Measurements from ENCODE around the gene MAPK8IP1.

DNA sequence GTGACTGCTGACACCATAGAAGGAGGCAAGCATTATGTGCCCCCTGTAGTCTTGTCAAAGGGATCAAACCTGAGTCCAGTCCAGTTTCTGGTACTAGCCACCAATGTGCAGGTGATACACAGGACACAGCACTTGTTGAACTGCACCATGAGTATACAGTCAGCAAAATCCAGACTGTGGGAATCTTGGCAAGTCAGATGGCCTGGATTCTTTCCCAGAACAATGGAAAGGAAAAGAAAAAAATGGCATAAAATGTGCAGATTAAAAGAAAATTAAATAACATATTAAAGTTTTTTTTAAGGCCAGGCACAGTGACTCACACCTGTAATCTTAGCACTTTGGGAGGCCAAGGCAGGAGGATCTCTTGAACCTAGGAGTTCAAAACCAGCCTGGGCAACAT lies 21.4 kb upstream of the MAPK8IP1 start:
- TF ChIP-seq POLR2AphosphoS5 (IDR thresholded peaks at IDR 0.05; ENCODE audit: low read depth) (no peak), ZNF331 (CRISPR knock-in tag; IDR thresholded peaks at IDR 0.05; ENCODE audit: low read depth) (no peak), EZH2 (IDR thresholded peaks at IDR 0.05; ENCODE audit: low read depth, unreplicated experiment) (no peak), CREB1 (CRISPR knock-in tag; IDR thresholded peaks at IDR 0.05; ENCODE audit: low read depth) (no peak), EZH2phosphoT487 (IDR thresholded peaks at IDR 0.05; ENCODE audit: unreplicated experiment) (no peak), STAT1 (IDR thresholded peaks at IDR 0.05; ENCODE audit: unreplicated experiment) (no peak), ZNF114 (CRISPR knock-in tag; IDR thresholded peaks at IDR 0.05) (no peak)
- TF ChIP-seq, protein P1, sequence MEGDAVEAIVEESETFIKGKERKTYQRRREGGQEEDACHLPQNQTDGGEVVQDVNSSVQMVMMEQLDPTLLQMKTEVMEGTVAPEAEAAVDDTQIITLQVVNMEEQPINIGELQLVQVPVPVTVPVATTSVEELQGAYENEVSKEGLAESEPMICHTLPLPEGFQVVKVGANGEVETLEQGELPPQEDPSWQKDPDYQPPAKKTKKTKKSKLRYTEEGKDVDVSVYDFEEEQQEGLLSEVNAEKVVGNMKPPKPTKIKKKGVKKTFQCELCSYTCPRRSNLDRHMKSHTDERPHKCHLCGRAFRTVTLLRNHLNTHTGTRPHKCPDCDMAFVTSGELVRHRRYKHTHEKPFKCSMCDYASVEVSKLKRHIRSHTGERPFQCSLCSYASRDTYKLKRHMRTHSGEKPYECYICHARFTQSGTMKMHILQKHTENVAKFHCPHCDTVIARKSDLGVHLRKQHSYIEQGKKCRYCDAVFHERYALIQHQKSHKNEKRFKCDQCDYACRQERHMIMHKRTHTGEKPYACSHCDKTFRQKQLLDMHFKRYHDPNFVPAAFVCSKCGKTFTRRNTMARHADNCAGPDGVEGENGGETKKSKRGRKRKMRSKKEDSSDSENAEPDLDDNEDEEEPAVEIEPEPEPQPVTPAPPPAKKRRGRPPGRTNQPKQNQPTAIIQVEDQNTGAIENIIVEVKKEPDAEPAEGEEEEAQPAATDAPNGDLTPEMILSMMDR (conservative IDR thresholded peaks at IDR 0.05; ENCODE audit: low read depth in 2 of 2): no peak
- TF ChIP-seq, protein P2, sequence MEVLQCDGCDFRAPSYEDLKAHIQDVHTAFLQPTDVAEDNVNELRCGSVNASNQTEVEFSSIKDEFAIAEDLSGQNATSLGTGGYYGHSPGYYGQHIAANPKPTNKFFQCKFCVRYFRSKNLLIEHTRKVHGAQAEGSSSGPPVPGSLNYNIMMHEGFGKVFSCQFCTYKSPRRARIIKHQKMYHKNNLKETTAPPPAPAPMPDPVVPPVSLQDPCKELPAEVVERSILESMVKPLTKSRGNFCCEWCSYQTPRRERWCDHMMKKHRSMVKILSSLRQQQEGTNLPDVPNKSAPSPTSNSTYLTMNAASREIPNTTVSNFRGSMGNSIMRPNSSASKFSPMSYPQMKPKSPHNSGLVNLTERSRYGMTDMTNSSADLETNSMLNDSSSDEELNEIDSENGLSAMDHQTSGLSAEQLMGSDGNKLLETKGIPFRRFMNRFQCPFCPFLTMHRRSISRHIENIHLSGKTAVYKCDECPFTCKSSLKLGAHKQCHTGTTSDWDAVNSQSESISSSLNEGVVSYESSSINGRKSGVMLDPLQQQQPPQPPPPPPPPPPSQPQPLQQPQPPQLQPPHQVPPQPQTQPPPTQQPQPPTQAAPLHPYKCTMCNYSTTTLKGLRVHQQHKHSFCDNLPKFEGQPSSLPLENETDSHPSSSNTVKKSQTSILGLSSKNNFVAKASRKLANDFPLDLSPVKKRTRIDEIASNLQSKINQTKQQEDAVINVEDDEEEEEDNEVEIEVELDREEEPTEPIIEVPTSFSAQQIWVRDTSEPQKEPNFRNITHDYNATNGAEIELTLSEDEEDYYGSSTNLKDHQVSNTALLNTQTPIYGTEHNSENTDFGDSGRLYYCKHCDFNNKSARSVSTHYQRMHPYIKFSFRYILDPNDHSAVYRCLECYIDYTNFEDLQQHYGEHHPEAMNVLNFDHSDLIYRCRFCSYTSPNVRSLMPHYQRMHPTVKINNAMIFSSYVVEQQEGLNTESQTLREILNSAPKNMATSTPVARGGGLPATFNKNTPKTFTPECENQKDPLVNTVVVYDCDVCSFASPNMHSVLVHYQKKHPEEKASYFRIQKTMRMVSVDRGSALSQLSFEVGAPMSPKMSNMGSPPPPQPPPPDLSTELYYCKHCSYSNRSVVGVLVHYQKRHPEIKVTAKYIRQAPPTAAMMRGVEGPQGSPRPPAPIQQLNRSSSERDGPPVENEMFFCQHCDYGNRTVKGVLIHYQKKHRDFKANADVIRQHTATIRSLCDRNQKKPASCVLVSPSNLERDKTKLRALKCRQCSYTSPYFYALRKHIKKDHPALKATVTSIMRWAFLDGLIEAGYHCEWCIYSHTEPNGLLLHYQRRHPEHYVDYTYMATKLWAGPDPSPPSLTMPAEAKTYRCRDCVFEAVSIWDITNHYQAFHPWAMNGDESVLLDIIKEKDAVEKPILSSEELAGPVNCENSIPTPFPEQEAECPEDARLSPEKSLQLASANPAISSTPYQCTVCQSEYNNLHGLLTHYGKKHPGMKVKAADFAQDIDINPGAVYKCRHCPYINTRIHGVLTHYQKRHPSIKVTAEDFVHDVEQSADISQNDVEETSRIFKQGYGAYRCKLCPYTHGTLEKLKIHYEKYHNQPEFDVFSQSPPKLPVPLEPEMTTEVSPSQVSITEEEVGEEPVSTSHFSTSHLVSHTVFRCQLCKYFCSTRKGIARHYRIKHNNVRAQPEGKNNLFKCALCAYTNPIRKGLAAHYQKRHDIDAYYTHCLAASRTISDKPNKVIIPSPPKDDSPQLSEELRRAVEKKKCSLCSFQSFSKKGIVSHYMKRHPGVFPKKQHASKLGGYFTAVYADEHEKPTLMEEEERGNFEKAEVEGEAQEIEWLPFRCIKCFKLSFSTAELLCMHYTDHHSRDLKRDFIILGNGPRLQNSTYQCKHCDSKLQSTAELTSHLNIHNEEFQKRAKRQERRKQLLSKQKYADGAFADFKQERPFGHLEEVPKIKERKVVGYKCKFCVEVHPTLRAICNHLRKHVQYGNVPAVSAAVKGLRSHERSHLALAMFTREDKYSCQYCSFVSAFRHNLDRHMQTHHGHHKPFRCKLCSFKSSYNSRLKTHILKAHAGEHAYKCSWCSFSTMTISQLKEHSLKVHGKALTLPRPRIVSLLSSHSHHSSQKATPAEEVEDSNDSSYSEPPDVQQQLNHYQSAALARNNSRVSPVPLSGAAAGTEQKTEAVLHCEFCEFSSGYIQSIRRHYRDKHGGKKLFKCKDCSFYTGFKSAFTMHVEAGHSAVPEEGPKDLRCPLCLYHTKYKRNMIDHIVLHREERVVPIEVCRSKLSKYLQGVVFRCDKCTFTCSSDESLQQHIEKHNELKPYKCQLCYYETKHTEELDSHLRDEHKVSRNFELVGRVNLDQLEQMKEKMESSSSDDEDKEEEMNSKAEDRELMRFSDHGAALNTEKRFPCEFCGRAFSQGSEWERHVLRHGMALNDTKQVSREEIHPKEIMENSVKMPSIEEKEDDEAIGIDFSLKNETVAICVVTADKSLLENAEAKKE (CRISPR knock-in tag; IDR thresholded peaks at IDR 0.05): no peak
- TF ChIP-seq, protein P3, sequence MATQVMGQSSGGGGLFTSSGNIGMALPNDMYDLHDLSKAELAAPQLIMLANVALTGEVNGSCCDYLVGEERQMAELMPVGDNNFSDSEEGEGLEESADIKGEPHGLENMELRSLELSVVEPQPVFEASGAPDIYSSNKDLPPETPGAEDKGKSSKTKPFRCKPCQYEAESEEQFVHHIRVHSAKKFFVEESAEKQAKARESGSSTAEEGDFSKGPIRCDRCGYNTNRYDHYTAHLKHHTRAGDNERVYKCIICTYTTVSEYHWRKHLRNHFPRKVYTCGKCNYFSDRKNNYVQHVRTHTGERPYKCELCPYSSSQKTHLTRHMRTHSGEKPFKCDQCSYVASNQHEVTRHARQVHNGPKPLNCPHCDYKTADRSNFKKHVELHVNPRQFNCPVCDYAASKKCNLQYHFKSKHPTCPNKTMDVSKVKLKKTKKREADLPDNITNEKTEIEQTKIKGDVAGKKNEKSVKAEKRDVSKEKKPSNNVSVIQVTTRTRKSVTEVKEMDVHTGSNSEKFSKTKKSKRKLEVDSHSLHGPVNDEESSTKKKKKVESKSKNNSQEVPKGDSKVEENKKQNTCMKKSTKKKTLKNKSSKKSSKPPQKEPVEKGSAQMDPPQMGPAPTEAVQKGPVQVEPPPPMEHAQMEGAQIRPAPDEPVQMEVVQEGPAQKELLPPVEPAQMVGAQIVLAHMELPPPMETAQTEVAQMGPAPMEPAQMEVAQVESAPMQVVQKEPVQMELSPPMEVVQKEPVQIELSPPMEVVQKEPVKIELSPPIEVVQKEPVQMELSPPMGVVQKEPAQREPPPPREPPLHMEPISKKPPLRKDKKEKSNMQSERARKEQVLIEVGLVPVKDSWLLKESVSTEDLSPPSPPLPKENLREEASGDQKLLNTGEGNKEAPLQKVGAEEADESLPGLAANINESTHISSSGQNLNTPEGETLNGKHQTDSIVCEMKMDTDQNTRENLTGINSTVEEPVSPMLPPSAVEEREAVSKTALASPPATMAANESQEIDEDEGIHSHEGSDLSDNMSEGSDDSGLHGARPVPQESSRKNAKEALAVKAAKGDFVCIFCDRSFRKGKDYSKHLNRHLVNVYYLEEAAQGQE (IDR thresholded peaks at IDR 0.05; ENCODE audit: unreplicated experiment): no peak
- TF ChIP-seq, protein P4, sequence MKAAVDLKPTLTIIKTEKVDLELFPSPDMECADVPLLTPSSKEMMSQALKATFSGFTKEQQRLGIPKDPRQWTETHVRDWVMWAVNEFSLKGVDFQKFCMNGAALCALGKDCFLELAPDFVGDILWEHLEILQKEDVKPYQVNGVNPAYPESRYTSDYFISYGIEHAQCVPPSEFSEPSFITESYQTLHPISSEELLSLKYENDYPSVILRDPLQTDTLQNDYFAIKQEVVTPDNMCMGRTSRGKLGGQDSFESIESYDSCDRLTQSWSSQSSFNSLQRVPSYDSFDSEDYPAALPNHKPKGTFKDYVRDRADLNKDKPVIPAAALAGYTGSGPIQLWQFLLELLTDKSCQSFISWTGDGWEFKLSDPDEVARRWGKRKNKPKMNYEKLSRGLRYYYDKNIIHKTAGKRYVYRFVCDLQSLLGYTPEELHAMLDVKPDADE (IDR thresholded peaks at IDR 0.05): no peak
